Pancreas (tissue), 10 donors: ENCODE measurements around the gene EPN2. TPM values are rescaled to one million over a fixed set of nuclear protein-coding genes. Genes with fewer than 3 reads are reported as not detected.

Source experiments
- ATAC-seq, 4 donors: fragments of 200-7000 bp; cut with Tn5 transposase; one replicate each; pipeline versions ENCODE4 v1.8.0 to v1.9.1; 2020; ENCODE audit warnings: mild to moderate bottlenecking in 4 of 4, moderate library complexity in 4 of 4
- DNase-seq, 6 donors: peaks; one replicate each; pipeline ENCODE4 v3.0.0-alpha.2; 2020
- FAIRE-seq: peaks from 2 replicates; lab custom pipeline; 2012; peaks lifted over from hg19 to GRCh38; lab: Jason Lieb, UNC
- H3K27ac ChIP-seq, 4 donors: fragments of 200-600 bp; sonication (generic); 1 replicate in 3 of 4; 2 replicates in 1 of 4; pipeline versions ENCODE4 v1.5.0 to v1.8.0; 2020
- H3K27me3 ChIP-seq, 4 donors: fragments of 200-600 bp; one replicate each; pipeline ENCODE4 v1.8.0; 2021
- H3K36me3 ChIP-seq, 3 donors: fragments of 200-600 bp; sonication (generic) in 1 of 3; one replicate each; pipeline versions ENCODE4 v1.5.0 to v1.8.0; 2020 to 2021
- H3K4me1 ChIP-seq, 3 donors: fragments of 200-600 bp; one replicate each; pipeline ENCODE4 v1.8.0; 2021
- H3K4me3 ChIP-seq, 4 donors: fragments of 200-600 bp; sonication (generic) in 2 of 4; one replicate each; pipeline versions ENCODE4 v1.5.0 to v1.8.0; 2020 to 2021
- H3K9me3 ChIP-seq, 4 donors: fragments of 200-600 bp; one replicate each; pipeline ENCODE4 v1.8.0; 2021
- WGBS, 2 donors: extraction: QIAGEN DNeasy Blood & Tissue Kit; methylation state at CpG; one replicate each; pipeline ENCODE4 v1.1.7; 2013; 5-methylcytosine and 5-hydroxymethylcytosine counted together
- intact Hi-C, 3 donors: fragments of 100-400 bp; cut with DNase I; formaldehyde crosslinking; loops; one replicate each; pipeline versions ENCODE4 v1.11.1 to v1.14.2; 2022
- polyA plus RNA-seq, 2 donors: library from polyadenylated mRNA; stranded (reverse); fragments of 200-250 nt; gene quantifications; one replicate each; pipeline ENCODE4 v1.2.3, GENCODE V29; 2013
- total RNA-seq, 6 donors: library from RNA; stranded (reverse); fragmentation: NEBNext Ultra II Directional in 4 of 6; extraction: Animal tissue kit (Norgen Biotek cat#: 25700) in 4 of 6; gene quantifications; one replicate each; pipeline versions ENCODE4 v1.2.1 to v1.2.4, GENCODE V29; 2021 to 2023
- TF ChIP-seq, protein P1 (sequence below), 4 donors: fragments of 200-600 bp; sonication (generic) in 3 of 4; IDR thresholded peaks; one replicate each; pipeline versions ENCODE4 v1.5.0 to v1.8.0; 2021; ENCODE audit warnings: antibody characterized with exemption in 4 of 4
- donor health status: healthy with polysubstance abuse.
- donor health status: DM: no; HTN: no; CAD: no; lungs with moderate emphysema.
- donor health status: DM: no; HTN: no; CAD: no.
- donor health status: control.
- donor health status: control.
- donor health status: Bipolar disorder and iron deficiency.
- donor health status: DM: yes; HTN: yes; CAD: no.
- donor health status: DM: no; HTN: no; CAD: no.
- donor health status: DM: no; HTN: no; CAD: no.
- donor health status: DM: yes; HTN: yes; CAD: no.

EPN2 gene
- total and polyA plus RNA-seq, 8 donors = 13.4 to 29.4 (median 15.7) TPM

GRCh38 chr17:19362277-19363113 lies 125.3 kb downstream of the EPN2 start, which contains the start of gene B9D1:
B9D1 (minus strand) TSS chr17:19362723; CDS start chr17:19362569, 154 bp downstream.
- H3K4me1 ChIP-seq = peaks cover 0 to 5% (median 0%) of the 10 kb centered on the region in 3 donors
- no peaks in the 10 kb centered on the region for H3K9me3 ChIP-seq
- H3K36me3 ChIP-seq = no peaks in the 10 kb centered on the region
- H3K27me3 ChIP-seq = no peaks in the 10 kb centered on the region
- H3K4me3 ChIP-seq = peak within 1 kb of the TSS; percentile 51 to 93 (median 80)
- no peak for FAIRE-seq
- TF ChIP-seq, protein P1, sequence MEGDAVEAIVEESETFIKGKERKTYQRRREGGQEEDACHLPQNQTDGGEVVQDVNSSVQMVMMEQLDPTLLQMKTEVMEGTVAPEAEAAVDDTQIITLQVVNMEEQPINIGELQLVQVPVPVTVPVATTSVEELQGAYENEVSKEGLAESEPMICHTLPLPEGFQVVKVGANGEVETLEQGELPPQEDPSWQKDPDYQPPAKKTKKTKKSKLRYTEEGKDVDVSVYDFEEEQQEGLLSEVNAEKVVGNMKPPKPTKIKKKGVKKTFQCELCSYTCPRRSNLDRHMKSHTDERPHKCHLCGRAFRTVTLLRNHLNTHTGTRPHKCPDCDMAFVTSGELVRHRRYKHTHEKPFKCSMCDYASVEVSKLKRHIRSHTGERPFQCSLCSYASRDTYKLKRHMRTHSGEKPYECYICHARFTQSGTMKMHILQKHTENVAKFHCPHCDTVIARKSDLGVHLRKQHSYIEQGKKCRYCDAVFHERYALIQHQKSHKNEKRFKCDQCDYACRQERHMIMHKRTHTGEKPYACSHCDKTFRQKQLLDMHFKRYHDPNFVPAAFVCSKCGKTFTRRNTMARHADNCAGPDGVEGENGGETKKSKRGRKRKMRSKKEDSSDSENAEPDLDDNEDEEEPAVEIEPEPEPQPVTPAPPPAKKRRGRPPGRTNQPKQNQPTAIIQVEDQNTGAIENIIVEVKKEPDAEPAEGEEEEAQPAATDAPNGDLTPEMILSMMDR (IDR thresholded peaks at IDR 0.05) = peak; percentile 92 to 98 (median 96)
- ATAC-seq = peak; percentile 95 to 98 (median 97)
- DNase-seq = peak; percentile 91 to 99 (median 98)
- intact Hi-C loops = loop anchor here in 2 of 3 donors (10.0 kb wide), 3 partner anchors 52 to 402 kb away; partner anchors contain the start of gene RNF112 (in 1 of the 2)
- 0% methylated on average over 81 to 83 of the region's 83 CpGs for WGBS, 2 donors
- H3K27ac ChIP-seq = peak within 1 kb of the TSS; percentile 81 to 88 (median 86)

DNA sequence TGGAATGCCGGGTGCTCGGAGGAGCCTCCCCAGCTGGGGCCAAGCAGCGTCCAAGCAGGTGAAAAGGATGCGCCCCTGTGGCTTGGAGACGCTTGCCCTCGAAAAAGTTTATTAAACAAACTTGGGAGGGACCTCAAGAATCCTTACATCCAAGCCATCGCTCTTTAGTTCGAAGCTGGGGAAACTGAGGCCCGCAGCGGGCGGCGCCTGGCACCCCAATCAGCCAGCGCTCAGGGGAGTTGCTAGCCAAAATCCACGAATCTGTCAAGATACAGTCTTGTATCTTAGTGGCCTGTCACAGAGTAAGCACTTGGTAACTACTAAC lies 125.9 kb downstream of the EPN2 start:
- no peaks in the 10 kb centered on the region for H3K9me3 ChIP-seq
- intact Hi-C loops = loop anchor here in 2 of 3 donors (10.0 kb wide), 3 partner anchors 52 to 402 kb away; partner anchors contain the start of gene RNF112 (in 1 of the 2)
- peaks cover 0 to 5% (median 0%) of the 10 kb centered on the region in 3 donors for H3K4me1 ChIP-seq
- H3K27me3 ChIP-seq = no peaks in the 10 kb centered on the region
- no peak for ATAC-seq
- FAIRE-seq = no peak
- no peaks in the 10 kb centered on the region for H3K36me3 ChIP-seq
- peak overlapping the region; percentile 51 to 93 (median 80) for H3K4me3 ChIP-seq
- TF ChIP-seq, protein P1 (IDR thresholded peaks at IDR 0.05) = no peak
- H3K27ac ChIP-seq = peak overlapping the region; percentile 81 to 88 (median 86)
- 15 to 22% methylated on average over 14 of the region's 14 CpGs for WGBS, 2 donors
- DNase-seq = no peak

- Histone ChIP-seq H3K9me3 (no peaks in the 10 kb centered on the region), H3K4me1 (peaks cover 0 to 5% (median 0%) of the 10 kb centered on the region in 3 donors), H3K27ac (no peak overlapping the region), H3K36me3 (no peaks in the 10 kb centered on the region), H3K4me3 (peak overlapping the region in 1 of 4 donors; percentile 76), H3K27me3 (no peaks in the 10 kb centered on the region)
- ATAC-seq (no peak), DNase-seq (peak in 1 of 6 donors; percentile 38), FAIRE-seq (no peak)
- TF ChIP-seq, protein P1 (IDR thresholded peaks at IDR 0.05) = no peak
- intact Hi-C loops = loop anchor here in 2 of 3 donors (10.0 kb wide), 3 partner anchors 51 to 401 kb away; partner anchors contain the start of gene RNF112 (in 1 of the 2)
- WGBS, 2 donors = 40 to 48% methylated on average over 6 of the region's 6 CpGs
These were observed 126.4 kb downstream of the EPN2 start for GRCh38 chr17:19363460-19364035.

DNA sequence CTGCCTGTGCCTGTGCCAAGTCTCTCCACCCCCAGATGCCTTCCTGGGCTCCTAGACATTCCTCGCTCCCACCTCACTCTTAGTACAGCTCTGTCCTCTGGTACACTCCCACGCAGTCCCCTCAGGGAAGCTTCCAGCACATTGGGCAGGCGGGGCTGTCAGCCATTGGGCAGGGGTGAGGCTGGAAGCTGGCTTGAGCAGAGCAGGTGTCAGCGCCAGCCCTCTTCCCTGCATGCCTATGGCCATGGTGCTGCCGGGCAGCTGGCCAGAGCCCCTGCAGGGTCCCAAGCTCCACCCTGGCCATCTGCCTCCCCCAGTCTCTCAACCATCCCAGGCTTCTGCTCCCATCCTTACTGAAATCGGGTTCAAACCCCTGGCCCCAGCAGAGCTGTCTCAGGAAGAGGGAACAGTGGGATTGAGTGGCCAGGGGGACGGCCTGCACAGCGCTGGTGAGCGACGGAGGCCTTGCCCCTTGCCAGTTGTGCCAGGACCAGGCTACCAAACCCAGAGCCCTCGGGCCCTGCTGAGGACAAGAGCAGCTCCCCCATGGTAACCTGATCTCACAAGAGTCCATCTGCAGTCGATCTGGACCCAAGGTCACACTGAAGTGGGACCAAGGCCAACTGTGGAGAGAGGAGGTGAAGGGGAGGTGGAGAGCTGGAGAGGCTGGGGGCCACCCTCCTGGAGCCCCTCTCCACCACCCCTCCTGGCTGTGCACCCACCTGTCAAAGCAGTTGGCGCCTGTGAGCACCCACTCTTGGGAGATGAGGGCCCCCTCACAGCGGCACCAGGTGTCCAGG lies 127.7 kb downstream of the EPN2 start:
- H3K9me3 ChIP-seq = no peaks in the 10 kb centered on the region
- no peak for FAIRE-seq
- no peak for ATAC-seq
- DNase-seq = peak in 2 of 6 donors; percentile 23 to 72
- intact Hi-C loops = loop anchor here in 2 of 3 donors (5.0 to 10.0 kb wide), 4 partner anchors 50 to 400 kb away; partner anchors contain the start of gene RNF112 (in 1 of the 2)
- TF ChIP-seq, protein P1 (IDR thresholded peaks at IDR 0.05) = no peak
- no peaks in the 10 kb centered on the region for H3K27me3 ChIP-seq
- H3K4me1 ChIP-seq = peaks cover 0 to 5% (median 0%) of the 10 kb centered on the region in 3 donors
- no peak overlapping the region for H3K4me3 ChIP-seq
- H3K27ac ChIP-seq = no peak overlapping the region
- 52 to 58% methylated on average over 13 to 14 of the region's 14 CpGs for WGBS, 2 donors
- H3K36me3 ChIP-seq = no peaks in the 10 kb centered on the region
